Caco-2 (cell line): ENCODE results near the gene CD151. TPM values are rescaled to one million over a fixed set of nuclear protein-coding genes. Genes with fewer than 3 reads are reported as not detected.

Experiments used
- Bru-seq: library from RNA; stranded (reverse); fragments of 400-500 nt; gene quantifications from one replicate; lab custom pipeline; 2021; lab: Mats Ljungman, UMichigan
- BruChase-seq, 2 experiments: library from RNA; stranded (reverse); fragments of 400-500 nt; gene quantifications; one replicate each; lab custom pipeline; 2021; lab: Mats Ljungman, UMichigan
- BruUV-seq: library from RNA; stranded (reverse); fragments of 400-500 nt; replicated peaks from 2 replicates; lab custom pipeline; 2021; lab: Mats Ljungman, UMichigan
- CTCF ChIA-PET: fragments of 300-600 bp; sonication (Branson Sonifier 250); formaldehyde crosslinking; loops from one replicate; lab custom pipeline; 2022; ENCODE audit warnings: antibody characterized with exemption; lab: Charles Lee
- POLR2A ChIA-PET: fragments of 300-600 bp; sonication (Branson Sonifier 250); formaldehyde crosslinking; loops from one replicate; lab custom pipeline; 2022; ENCODE audit warnings: antibody characterized with exemption; lab: Charles Lee
- DNase-seq, 2 experiments: peaks; one replicate each; pipeline versions ENCODE4 v3.0.0 to v3.0.0-alpha.2; 2020 to 2022
- H3K27me3 ChIP-seq: replicated peaks from 2 replicates; pipeline ENCODE4 v1.6.0; 2011; ENCODE audit warnings: low read length; ENCODE audit not compliant: control insufficient read depth, insufficient read depth
- H3K36me3 ChIP-seq: 2 replicates; pipeline ENCODE4 v1.5.1; 2011; ENCODE audit warnings: low read length; ENCODE audit not compliant: control insufficient read depth, insufficient read depth
- H3K4me1 ChIP-seq: fragments of 250-450 bp; sonication (Bioruptor Pico); 2 replicates; pipeline ENCODE4 v1.5.1; 2020; ENCODE audit warnings: mild to moderate bottlenecking
- H3K4me3 ChIP-seq: 2 replicates; pipeline ENCODE4 v1.5.1; 2011; ENCODE audit warnings: low read depth, mild to moderate bottlenecking, control low read depth, low read length
- H3K9me3 ChIP-seq: fragments of 250-450 bp; sonication (Bioruptor Pico); 2 replicates; pipeline ENCODE4 v1.5.1; 2020; ENCODE audit warnings: mild to moderate bottlenecking, moderate library complexity
- H3K27ac Mint-ChIP-seq: one replicate; pipeline ENCODE4 v1.8.0; 2022; ENCODE audit warnings: mixed read lengths; ENCODE audit not compliant: unreplicated experiment
- H3K27me3 Mint-ChIP-seq: one replicate; pipeline ENCODE4 v1.8.0; 2022; ENCODE audit warnings: mixed read lengths; ENCODE audit not compliant: insufficient read depth, unreplicated experiment
- H3K36me3 Mint-ChIP-seq: one replicate; pipeline ENCODE4 v1.8.0; 2022; ENCODE audit warnings: mild to moderate bottlenecking, mixed read lengths; ENCODE audit not compliant: insufficient read depth, unreplicated experiment
- H3K4me1 Mint-ChIP-seq: one replicate; pipeline ENCODE4 v1.8.0; 2022; ENCODE audit warnings: low read depth, mixed read lengths; ENCODE audit not compliant: unreplicated experiment
- H3K4me3 Mint-ChIP-seq: one replicate; pipeline ENCODE4 v1.8.0; 2022; ENCODE audit warnings: mild to moderate bottlenecking, moderate library complexity, mixed read lengths; ENCODE audit not compliant: unreplicated experiment
- H3K9me3 Mint-ChIP-seq: one replicate; pipeline ENCODE4 v1.8.0; 2022; ENCODE audit warnings: mixed read lengths; ENCODE audit not compliant: unreplicated experiment
- intact Hi-C: fragments of 100-400 bp; cut with micrococcal nuclease; formaldehyde crosslinking; loops from one replicate; pipeline ENCODE4 v1.10.0; 2022; ENCODE audit not compliant: unreplicated experiment
- long read RNA-seq: library from polyadenylated mRNA; stranded (forward); transcript quantifications from one replicate; pipeline ENCODE4 v2.0.0, GENCODE V29; 2022
- total RNA-seq: library from RNA; stranded (reverse); gene quantifications from 2 replicates; pipeline ENCODE4 v1.2.3, GENCODE V29; 2022
- TF ChIP-seq, protein P1 (sequence below), 2 experiments: fragments of 200-600 bp in 1 of 2; IDR thresholded peaks; 1 replicate in 1 of 2; 2 replicates in 1 of 2; pipeline versions ENCODE4 v1.5.1 to v1.8.0; 2011 to 2022; ENCODE audit warnings: antibody characterized with exemption in 1 of 2, control low read depth in 1 of 2, inconsistent platforms in 1 of 2, low read depth in 1 of 2, low read length in 1 of 2, mild to moderate bottlenecking in 1 of 2, moderate library complexity in 1 of 2; ENCODE audit not compliant: insufficient read depth in 1 of 2, severe bottlenecking in 1 of 2, unreplicated experiment in 1 of 2

Gene CD151
- total RNA-seq, result 268 and 302 TPM in 2 replicates
- Bru-seq, nascent RNA, result percentile 63 among the genes with signal in this experiment
- BruChase-seq, experiment 1, labeled RNA remaining after a 2-hour chase, result percentile 69 among the genes with signal in this experiment
- percentile 87 among the genes with signal in this experiment for BruChase-seq, experiment 2, labeled RNA remaining after a 6-hour chase
- long read RNA-seq, transcript CD151-202 (9 exons, 1,658 nt), result major isoform, 159 of 318 reads
- long read RNA-seq, transcript CD151-203 (8 exons, 1,486 nt), result minor isoform, 48 of 318 reads
- long read RNA-seq, partial matches to known transcripts, result 82 of 318 reads
- long read RNA-seq, other reads (novel, unspliced or antisense), result 23 of 318 reads

DNA sequence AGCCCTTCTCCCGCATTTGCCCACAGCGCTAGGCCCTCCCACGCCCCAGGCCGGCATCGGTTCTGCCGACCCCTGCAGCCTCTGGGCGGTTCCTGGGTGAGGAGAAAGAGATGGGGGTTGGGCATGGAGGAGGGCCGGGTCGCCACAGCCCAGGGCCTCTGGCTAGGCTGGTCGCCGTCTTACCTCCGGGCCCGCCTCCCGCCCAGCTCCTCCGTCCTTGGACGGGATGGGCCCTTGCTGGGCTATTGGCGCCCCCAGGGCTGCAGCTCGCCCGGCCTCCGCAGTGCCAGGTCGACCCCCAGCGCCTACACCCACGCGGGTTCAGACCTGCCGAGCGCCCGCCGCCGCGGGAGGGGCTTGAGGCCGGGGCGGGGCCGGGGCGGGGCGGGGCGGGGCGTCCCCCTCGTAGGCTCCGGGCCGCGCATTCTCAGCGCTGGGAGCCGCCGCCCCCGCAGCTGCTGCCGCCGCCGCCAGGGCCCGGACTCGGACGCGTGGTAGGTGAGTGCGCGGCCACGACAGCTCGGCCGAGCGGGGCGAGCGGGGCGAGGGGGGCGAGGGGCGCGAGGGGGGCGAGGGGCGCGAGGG lies at the start of gene CD151:
Gene CD151, plus strand, starts transcription at position 424 of the 585 bp plus-strand sequence. CDS start 3,118 bp downstream, outside the sequence.
- no peaks in the 10 kb centered on the region for H3K9me3 ChIP-seq
- intact Hi-C loops, result loop anchor here (1.0 kb wide), 1 partner anchor 11 kb away; no protein-coding TSS in a partner anchor
- ChIA-PET CTCF (interaction anchor here (0.6 kb wide), 1 partner anchor 11 kb away, joined by 3 read pairs; no protein-coding TSS in a partner anchor), POLR2A (interaction anchor here (0.6 to 4.9 kb wide), 2 partner anchors 8 to 13 kb away, joined by 3 to 33 read pairs; partner anchors contain the start of gene PNPLA2)
- H3K4me1 ChIP-seq, result peaks cover 33% of the 10 kb centered on the region
- peak within 1 kb of the TSS; percentile 81 for H3K4me3 ChIP-seq
- peak within 1 kb of the TSS; percentile 71 for H3K27ac Mint-ChIP-seq
- H3K36me3 ChIP-seq, result peaks cover 3% of the 10 kb centered on the region
- H3K27me3 ChIP-seq, result no peaks in the 10 kb centered on the region
- no TSS peak for BruUV-seq
- H3K9me3 Mint-ChIP-seq, result no peaks in the 10 kb centered on the region
- TF ChIP-seq, protein P1, sequence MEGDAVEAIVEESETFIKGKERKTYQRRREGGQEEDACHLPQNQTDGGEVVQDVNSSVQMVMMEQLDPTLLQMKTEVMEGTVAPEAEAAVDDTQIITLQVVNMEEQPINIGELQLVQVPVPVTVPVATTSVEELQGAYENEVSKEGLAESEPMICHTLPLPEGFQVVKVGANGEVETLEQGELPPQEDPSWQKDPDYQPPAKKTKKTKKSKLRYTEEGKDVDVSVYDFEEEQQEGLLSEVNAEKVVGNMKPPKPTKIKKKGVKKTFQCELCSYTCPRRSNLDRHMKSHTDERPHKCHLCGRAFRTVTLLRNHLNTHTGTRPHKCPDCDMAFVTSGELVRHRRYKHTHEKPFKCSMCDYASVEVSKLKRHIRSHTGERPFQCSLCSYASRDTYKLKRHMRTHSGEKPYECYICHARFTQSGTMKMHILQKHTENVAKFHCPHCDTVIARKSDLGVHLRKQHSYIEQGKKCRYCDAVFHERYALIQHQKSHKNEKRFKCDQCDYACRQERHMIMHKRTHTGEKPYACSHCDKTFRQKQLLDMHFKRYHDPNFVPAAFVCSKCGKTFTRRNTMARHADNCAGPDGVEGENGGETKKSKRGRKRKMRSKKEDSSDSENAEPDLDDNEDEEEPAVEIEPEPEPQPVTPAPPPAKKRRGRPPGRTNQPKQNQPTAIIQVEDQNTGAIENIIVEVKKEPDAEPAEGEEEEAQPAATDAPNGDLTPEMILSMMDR (IDR thresholded peaks at IDR 0.05; ENCODE audit: insufficient read depth in 1 of 2, low read depth in 1 of 2, low read length in 1 of 2, severe bottlenecking in 1 of 2, unreplicated experiment in 1 of 2), result no peak
- H3K27me3 Mint-ChIP-seq, result no peaks in the 10 kb centered on the region
- peaks cover 51% of the 10 kb centered on the region for H3K36me3 Mint-ChIP-seq
- H3K4me3 Mint-ChIP-seq, result peak within 1 kb of the TSS; percentile 79
- peaks cover 16% of the 10 kb centered on the region for H3K4me1 Mint-ChIP-seq
- DNase-seq, result peak in 1 of 2 experiments; percentile 72

DNA sequence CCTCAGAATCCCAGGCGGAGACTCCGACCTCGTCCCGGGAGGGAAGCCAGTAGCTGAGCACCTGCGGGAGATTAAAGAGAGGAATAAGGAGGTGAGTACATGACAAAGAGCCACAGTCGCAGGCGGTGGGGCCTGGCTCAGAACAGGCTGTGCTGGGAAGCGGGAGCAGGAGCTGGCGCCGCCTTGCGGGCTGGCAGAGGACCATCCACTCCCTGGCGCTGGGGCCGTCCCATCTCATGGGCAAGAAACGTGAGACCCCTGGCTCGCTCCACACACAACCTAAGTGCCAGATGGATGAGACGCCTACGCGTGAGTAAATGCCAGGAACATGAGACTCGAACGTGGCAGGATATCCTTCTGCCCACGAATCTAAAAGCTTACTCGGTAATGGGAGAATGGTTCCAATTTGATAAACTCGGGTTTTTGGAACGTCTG lies 49.2 kb upstream of the CD151 start:
- ChIA-PET CTCF (interaction anchor here (0.8 kb wide), 1 partner anchor 13 kb away, joined by 3 read pairs; no protein-coding TSS in a partner anchor), POLR2A (interaction anchor here (0.7 to 1.0 kb wide), 2 partner anchors 35 to 37 kb away, joined by 3 to 5 read pairs; partner anchors contain the start of gene PNPLA2)
- H3K27me3 ChIP-seq, result no peaks in the 10 kb centered on the region
- Mint-ChIP-seq H3K4me1 (no peaks in the 10 kb centered on the region), H3K27me3 (no peaks in the 10 kb centered on the region), H3K27ac (no peak overlapping the region), H3K36me3 (peaks cover 31% of the 10 kb centered on the region), H3K4me3 (peak overlapping the region; percentile 5), H3K9me3 (no peaks in the 10 kb centered on the region)
- H3K4me1 ChIP-seq, result peaks cover under 1% of the 10 kb centered on the region; the same call in 1 of the 2 replicates
- no peaks in the 10 kb centered on the region for H3K9me3 ChIP-seq
- no peak overlapping the region for H3K4me3 ChIP-seq
- TF ChIP-seq, protein P1 (IDR thresholded peaks at IDR 0.05; ENCODE audit: insufficient read depth in 1 of 2, low read depth in 1 of 2, low read length in 1 of 2, severe bottlenecking in 1 of 2, unreplicated experiment in 1 of 2), result peak; percentile 43 to 67
- H3K36me3 ChIP-seq, result no peaks in the 10 kb centered on the region; the same call in none of the 2 replicates
- intact Hi-C loops, result no loop called here
- peak; percentile 81 to 83 for DNase-seq
- BruUV-seq, result no TSS peak
